ENCODE measurements around the gene OR2S2.
"Not testable (repeated sequence)": the region's sequence is repeated elsewhere in the genome, so short reads cannot be mapped to it uniquely, and the experiment has no call there.

The OR2S2 gene

GRCh38 chr9:35958104-35958837 is at the start of gene OR2S2:
OR2S2 (minus strand) TSS chr9:35958154; CDS start chr9:35958098, 56 bp downstream.
- H3K27ac ChIP-seq = no peak within 1 kb of the TSS
- in situ Hi-C loops (cut with HindIII; ENCODE audit: low pct_ligation_motif_present, low sequenced_read_pairs) = no loop called here
- no peak within 1 kb of the TSS for H3K4me3 ChIP-seq (ENCODE audit: low read depth, low read length)
- no peaks in the 10 kb centered on the region for H3K27me3 ChIP-seq (replicated peaks)
- H3K36me3 ChIP-seq (replicated peaks) = no peaks in the 10 kb centered on the region
- no peak for DNase-seq
- TF ChIP-seq, protein P1, sequence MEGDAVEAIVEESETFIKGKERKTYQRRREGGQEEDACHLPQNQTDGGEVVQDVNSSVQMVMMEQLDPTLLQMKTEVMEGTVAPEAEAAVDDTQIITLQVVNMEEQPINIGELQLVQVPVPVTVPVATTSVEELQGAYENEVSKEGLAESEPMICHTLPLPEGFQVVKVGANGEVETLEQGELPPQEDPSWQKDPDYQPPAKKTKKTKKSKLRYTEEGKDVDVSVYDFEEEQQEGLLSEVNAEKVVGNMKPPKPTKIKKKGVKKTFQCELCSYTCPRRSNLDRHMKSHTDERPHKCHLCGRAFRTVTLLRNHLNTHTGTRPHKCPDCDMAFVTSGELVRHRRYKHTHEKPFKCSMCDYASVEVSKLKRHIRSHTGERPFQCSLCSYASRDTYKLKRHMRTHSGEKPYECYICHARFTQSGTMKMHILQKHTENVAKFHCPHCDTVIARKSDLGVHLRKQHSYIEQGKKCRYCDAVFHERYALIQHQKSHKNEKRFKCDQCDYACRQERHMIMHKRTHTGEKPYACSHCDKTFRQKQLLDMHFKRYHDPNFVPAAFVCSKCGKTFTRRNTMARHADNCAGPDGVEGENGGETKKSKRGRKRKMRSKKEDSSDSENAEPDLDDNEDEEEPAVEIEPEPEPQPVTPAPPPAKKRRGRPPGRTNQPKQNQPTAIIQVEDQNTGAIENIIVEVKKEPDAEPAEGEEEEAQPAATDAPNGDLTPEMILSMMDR (IDR thresholded peaks at IDR 0.05; ENCODE audit: low read depth, low read length, missing control alignments) = no peak

DNA sequence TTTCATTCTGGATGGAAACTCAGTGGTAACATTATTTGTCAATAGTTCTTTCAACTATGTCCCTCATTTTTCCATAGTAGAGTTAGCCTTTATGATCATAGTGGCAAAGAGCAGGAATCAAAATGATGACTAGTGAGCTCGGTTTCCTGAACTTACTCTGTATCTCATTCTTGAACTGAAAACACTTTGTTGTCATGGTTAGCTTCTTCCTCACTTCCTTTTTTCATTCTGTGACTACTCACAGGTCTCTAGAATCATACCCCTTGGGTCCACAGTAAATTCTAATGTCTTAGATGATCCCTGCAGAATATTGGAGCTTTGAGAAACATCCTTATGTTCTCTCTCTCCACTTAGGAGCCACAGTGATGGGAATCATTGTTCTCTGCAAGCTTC is 49.4 kb upstream of the OR2S2 start:
- DNase-seq = no peak
- peaks cover 2% of the 10 kb centered on the region for H3K27me3 ChIP-seq (replicated peaks)
- TF ChIP-seq, protein P1 (IDR thresholded peaks at IDR 0.05; ENCODE audit: low read depth, low read length, missing control alignments) = no peak
- in situ Hi-C loops (cut with HindIII; ENCODE audit: low pct_ligation_motif_present, low sequenced_read_pairs) = no loop called here
- H3K27ac ChIP-seq = no peak overlapping the region
- H3K36me3 ChIP-seq (replicated peaks) = no peaks in the 10 kb centered on the region
- H3K4me3 ChIP-seq (ENCODE audit: low read depth, low read length) = no peak overlapping the region

DNA sequence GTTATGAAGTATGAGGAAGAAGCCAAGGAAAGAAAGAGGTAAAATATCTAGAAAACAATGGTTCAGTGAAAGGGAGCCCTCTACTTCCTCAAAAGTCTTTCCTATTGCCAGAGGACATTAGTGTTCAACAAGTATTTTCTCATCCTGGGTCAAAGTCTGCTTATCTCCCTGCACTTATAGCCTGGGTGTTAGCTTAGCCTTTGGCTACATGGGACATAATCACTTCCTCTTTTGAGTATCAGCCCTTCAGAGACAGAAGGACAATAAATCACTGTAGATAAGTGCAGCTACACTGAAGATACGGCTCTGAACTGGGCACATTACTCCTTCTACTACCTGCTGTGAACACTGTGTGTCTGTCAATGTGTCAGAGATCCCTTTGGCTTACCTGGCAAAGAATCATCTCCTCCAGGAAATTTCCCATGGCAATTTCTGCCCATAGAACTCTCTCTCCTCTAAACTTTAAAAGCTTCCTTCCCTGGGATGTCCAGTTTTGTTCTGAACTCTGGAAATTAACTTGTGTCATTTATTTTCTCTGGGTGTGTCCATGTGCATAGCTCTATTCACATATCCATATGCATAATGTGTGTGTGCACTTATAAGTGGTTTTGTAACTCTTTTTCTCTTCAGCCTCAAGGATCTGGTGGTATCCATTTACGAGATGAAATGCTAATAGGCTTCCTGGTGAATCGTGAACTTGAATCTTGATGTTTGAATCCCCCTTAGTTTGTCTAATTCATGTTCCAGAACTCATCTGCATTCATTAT is 48.8 kb upstream of the OR2S2 start:
- no peak for DNase-seq
- no peak overlapping the region for H3K4me3 ChIP-seq (ENCODE audit: low read depth, low read length)
- in situ Hi-C loops (cut with HindIII; ENCODE audit: low pct_ligation_motif_present, low sequenced_read_pairs) = no loop called here
- H3K27ac ChIP-seq = no peak overlapping the region
- H3K27me3 ChIP-seq (replicated peaks) = peaks cover 4% of the 10 kb centered on the region
- no peaks in the 10 kb centered on the region for H3K36me3 ChIP-seq (replicated peaks)
- TF ChIP-seq, protein P1 (IDR thresholded peaks at IDR 0.05; ENCODE audit: low read depth, low read length, missing control alignments) = no peak

GRCh38 chr9:36005891-36006290 is 47.9 kb upstream of the OR2S2 start:
- in situ Hi-C loops (cut with HindIII; ENCODE audit: low pct_ligation_motif_present, low sequenced_read_pairs) = no loop called here
- no peak overlapping the region for H3K4me3 ChIP-seq (ENCODE audit: low read depth, low read length)
- DNase-seq = no peak
- no peak overlapping the region for H3K27ac ChIP-seq
- TF ChIP-seq, protein P1 (IDR thresholded peaks at IDR 0.05; ENCODE audit: low read depth, low read length, missing control alignments) = no peak
- H3K36me3 ChIP-seq (replicated peaks) = no peaks in the 10 kb centered on the region
- H3K27me3 ChIP-seq (replicated peaks) = peaks cover 4% of the 10 kb centered on the region

- no peak for DNase-seq
- no peak overlapping the region for H3K27ac ChIP-seq
- in situ Hi-C loops (cut with HindIII; ENCODE audit: low pct_ligation_motif_present, low sequenced_read_pairs) = no loop called here
- no peaks in the 10 kb centered on the region for H3K36me3 ChIP-seq (replicated peaks)
- no peak overlapping the region for H3K4me3 ChIP-seq (ENCODE audit: low read depth, low read length)
- TF ChIP-seq, protein P1 (IDR thresholded peaks at IDR 0.05; ENCODE audit: low read depth, low read length, missing control alignments) = no peak
- peaks cover 2% of the 10 kb centered on the region for H3K27me3 ChIP-seq (replicated peaks)
Measured at GRCh38 chr9:35998333-35998732, 40.4 kb upstream of the OR2S2 start.

DNA sequence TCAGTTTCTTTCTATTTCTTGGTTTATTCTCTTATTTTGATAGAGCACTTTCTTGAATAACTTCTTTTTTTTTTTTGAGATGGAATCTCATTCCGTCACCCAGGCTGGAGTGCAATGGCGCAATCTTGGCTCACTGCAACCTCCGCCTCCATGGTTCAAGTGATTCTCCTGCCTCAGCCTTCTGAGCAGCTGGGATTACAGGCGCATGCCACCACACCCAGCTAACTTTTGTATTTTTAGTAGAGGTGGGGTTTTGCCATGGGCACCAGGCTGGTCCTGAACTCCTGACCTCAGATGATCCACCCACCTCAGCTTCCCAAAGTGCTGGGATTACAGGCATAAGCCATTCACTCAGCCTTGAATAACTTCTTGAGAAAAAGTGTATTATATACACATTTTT is 39.1 kb upstream of the OR2S2 start:
- H3K27me3 ChIP-seq (replicated peaks); H3K36me3 ChIP-seq (replicated peaks); DNase-seq; H3K4me3 ChIP-seq (ENCODE audit: low read depth, low read length); H3K27ac ChIP-seq; in situ Hi-C loops (cut with HindIII; ENCODE audit: low pct_ligation_motif_present, low sequenced_read_pairs): not testable (repeated sequence)

All from brain microvascular endothelial cell (primary cell).